Measurements from ENCODE around the gene CRYZ.

The CRYZ gene

DNA sequence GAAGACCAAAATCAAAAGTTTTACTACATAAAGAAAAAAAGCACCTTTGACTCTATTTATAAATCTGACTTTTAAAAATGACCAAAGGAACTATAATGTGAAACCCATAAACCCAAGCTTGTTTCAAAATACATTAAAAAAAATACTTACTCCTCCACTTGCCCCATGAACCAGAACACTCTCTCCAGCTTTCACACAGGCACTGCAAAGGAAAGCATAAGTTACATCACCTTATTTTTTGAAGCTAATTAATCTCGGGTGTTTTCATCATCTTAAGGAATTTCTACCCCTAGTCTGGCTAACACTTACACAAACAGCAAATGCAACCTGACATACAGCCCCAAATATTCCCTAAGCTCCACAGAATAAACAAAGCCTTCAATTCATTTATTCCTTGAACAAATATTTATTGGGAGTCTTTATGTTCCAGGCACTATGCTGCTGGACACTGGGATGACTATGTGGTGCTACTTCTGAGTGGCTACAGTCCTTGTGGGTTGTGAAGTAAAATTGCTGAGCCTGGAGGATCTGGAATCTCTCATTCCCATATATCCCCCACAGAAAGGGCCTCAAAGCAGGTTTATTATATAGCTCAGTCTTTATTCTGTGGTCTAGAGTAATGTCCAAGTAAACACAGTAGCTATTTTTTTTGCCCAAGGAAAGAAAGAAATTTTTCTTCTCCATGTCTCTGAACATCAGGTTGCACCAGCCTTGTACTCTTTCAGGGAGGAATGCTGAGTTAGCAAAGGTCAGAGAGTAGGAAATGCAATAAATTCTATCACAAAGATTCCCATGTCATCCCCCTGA is 18.2 kb downstream of the CRYZ start:
- TF ChIP-seq, protein P1, sequence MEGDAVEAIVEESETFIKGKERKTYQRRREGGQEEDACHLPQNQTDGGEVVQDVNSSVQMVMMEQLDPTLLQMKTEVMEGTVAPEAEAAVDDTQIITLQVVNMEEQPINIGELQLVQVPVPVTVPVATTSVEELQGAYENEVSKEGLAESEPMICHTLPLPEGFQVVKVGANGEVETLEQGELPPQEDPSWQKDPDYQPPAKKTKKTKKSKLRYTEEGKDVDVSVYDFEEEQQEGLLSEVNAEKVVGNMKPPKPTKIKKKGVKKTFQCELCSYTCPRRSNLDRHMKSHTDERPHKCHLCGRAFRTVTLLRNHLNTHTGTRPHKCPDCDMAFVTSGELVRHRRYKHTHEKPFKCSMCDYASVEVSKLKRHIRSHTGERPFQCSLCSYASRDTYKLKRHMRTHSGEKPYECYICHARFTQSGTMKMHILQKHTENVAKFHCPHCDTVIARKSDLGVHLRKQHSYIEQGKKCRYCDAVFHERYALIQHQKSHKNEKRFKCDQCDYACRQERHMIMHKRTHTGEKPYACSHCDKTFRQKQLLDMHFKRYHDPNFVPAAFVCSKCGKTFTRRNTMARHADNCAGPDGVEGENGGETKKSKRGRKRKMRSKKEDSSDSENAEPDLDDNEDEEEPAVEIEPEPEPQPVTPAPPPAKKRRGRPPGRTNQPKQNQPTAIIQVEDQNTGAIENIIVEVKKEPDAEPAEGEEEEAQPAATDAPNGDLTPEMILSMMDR (IDR thresholded peaks at IDR 0.05; ENCODE audit: insufficient read depth, low read depth, low read length, missing control alignments) = no peak
- no peak overlapping the region for H3K4me3 ChIP-seq (ENCODE audit: low read length)
- no peak for DNase-seq (ENCODE audit: low read depth)

DNA sequence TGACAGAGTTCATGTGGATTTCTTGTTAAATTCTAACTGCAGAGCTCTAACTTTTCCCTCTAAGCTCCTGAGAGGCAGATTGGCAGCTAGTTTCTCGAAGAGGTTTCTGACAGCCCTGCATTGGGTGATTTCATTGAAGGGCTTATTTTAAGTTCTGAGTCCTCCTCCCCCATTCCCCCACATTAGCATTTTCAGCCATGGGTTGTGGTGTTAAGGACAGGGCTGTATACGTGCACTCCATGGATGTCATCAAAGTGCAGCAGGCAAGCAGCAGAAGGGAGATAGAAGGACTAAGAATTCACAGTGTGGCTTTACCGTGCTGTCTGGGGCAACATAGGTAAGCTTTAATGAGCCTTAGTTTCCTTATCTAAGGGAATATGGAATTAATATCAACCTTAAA is 19.0 kb downstream of the CRYZ start:
- H3K4me3 ChIP-seq (ENCODE audit: low read length) = no peak overlapping the region
- TF ChIP-seq, protein P1 (IDR thresholded peaks at IDR 0.05; ENCODE audit: insufficient read depth, low read depth, low read length, missing control alignments) = no peak
- DNase-seq (ENCODE audit: low read depth) = no peak

DNA sequence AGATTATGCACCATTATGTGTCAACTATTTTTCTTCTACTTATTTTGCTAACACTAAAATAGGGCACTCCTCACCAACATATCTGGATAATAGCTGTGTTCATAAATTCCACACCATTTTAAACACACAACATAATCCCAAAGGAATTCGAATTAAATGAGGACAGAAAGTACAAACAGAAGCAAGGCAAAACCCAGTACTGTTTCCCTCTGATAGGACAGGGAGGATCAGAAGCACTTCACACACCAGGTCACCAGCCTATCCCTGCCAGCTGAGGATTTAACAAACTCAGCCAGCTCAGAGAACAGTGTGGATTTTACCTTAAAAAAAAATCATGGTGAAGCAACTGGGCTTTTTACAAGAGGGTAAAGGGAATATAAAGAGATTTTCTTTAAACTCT is 20.0 kb downstream of the CRYZ start:
- H3K4me3 ChIP-seq (ENCODE audit: low read length) = no peak overlapping the region
- TF ChIP-seq, protein P1 (IDR thresholded peaks at IDR 0.05; ENCODE audit: insufficient read depth, low read depth, low read length, missing control alignments) = no peak
- no peak for DNase-seq (ENCODE audit: low read depth)

DNA sequence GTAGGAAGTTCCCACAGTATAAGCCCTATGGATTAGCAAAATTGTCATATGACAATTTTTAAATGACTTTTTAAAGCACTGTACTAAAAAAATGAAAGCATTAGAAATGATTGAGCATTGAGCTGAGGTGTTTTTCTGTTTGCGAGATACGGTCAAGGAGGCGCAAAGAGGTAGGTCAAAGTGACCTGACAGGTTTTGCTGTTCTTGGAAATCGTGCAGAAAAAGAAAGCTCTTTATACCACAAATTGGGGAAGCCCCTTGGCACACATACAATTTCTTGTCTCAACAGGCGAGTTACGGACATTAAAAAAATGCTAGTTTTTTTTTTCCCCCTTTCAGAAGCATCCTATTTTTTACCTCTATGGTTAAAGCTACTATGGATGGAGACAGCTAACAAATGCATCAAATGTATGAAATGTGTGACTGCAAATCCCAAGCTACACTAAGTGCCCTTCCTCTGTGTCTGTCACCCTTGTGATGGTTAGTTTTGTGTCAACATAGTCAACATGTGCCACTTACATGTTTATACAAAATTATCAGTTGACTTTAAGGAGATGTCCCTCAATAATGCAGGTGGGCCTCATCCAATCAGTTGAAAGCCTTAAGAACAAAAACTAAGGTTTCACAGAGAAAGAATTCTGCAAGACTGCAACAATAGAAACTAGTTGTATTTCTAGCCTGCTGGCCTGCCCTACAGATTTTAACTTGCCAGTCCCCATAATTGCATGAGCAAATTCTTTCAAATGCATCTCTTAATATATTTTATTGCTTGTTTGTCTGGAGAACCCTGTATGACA is 29.3 kb downstream of the CRYZ start:
- TF ChIP-seq, protein P1 (IDR thresholded peaks at IDR 0.05; ENCODE audit: insufficient read depth, low read depth, low read length, missing control alignments) = no peak
- DNase-seq (ENCODE audit: low read depth) = no peak
- no peak overlapping the region for H3K4me3 ChIP-seq (ENCODE audit: low read length)

DNA sequence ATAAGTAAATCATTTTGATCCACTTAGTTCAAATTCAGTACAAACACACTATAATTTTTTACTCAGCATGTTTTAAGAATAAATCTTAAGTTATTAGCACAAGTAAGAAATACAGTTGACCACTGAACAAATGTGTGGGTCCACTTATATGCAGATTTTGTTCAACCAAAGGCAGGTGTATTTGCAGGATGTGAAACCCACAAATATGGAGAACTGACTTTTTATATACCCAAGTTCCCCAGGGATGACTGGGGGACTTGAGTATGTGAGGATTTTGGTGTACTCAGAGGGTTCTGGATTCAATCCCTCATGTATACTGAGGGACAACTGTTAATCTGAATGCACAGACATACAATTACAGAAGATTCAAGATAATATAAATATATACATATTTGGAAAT is 33.5 kb downstream of the CRYZ start:
- H3K4me3 ChIP-seq (ENCODE audit: low read length) = no peak overlapping the region
- DNase-seq (ENCODE audit: low read depth) = no peak
- TF ChIP-seq, protein P1 (IDR thresholded peaks at IDR 0.05; ENCODE audit: insufficient read depth, low read depth, low read length, missing control alignments) = no peak

DNA sequence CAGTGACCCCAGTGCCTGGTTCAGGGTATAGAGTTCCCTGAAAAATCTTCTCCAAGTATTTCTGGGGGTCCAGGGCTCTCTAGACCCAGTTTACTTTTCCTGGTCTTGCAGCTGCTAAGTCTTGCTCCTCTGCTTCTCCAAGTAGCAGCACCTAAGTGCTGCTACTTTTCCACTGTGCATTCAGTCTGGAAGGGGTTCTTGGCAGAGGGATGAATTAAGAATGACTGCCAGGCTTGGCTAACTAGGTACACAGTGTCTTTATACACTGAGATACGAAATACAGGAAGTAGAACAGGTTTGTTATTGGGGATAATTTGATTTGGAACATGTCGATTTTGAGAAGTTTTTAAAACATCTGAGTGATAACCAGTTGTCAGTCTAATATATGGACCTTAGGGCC is 35.0 kb downstream of the CRYZ start:
- no peak for DNase-seq (ENCODE audit: low read depth)
- TF ChIP-seq, protein P1 (IDR thresholded peaks at IDR 0.05; ENCODE audit: insufficient read depth, low read depth, low read length, missing control alignments) = no peak
- H3K4me3 ChIP-seq (ENCODE audit: low read length) = no peak overlapping the region
